ENCODE measurements around the gene MMP12.
"Not testable (repeated sequence)": the region's sequence is repeated elsewhere in the genome, so short reads cannot be mapped to it uniquely, and the experiment has no call there.

MMP12 gene

GRCh38 chr11:102874852-102875251, at the start of gene MMP12:
Gene MMP12, minus strand, starts transcription at chr11:102874982. Its CDS starts 45 bp downstream, at chr11:102874937.
- DNase-seq (ENCODE audit: low spot score), result no peak

DNA sequence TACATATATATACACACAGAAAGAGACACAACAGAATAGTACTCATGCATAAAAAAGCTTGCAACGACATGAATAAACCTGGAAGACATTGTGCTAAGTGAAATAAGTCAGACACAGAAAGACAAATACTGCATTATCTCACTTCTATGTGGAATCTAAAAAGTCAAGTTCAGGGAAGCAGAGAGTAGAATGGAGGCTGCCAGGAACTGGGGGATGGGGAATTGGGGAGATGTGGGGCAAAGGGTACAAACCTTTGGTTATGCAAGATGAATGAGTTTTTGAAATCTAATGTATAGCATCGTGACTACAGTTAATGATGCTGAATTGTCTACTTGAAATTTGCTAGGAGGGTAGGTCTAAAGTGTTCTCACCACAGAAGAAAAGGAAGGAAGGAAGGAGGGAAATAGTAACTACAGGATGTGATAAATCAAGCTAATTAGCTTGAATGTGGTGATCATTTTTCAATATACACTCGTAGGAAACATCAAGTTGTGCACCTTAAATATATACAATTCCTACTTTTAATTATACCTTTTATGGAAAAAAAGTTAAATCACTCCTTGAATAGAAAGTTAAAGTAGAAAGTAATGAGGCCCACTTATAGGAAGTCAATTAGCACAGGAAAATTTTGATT, 46.9 kb upstream of the MMP12 start:
- no peak for DNase-seq (ENCODE audit: low spot score)

GRCh38 chr11:102920118-102920684, 45.4 kb upstream of the MMP12 start:
- DNase-seq (ENCODE audit: low spot score), result no peak

GRCh38 chr11:102915044-102915375, 40.2 kb upstream of the MMP12 start:
- no peak for DNase-seq (ENCODE audit: low spot score)

- DNase-seq (ENCODE audit: low spot score), result peak; percentile 53
These were observed 39.7 kb upstream of the MMP12 start for GRCh38 chr11:102914238-102915043.

GRCh38 chr11:102912482-102912830, 37.7 kb upstream of the MMP12 start:
- DNase-seq (ENCODE audit: low spot score), result peak; percentile 22

GRCh38 chr11:102911758-102912481, 37.1 kb upstream of the MMP12 start:
- DNase-seq (ENCODE audit: low spot score), result no peak

DNA sequence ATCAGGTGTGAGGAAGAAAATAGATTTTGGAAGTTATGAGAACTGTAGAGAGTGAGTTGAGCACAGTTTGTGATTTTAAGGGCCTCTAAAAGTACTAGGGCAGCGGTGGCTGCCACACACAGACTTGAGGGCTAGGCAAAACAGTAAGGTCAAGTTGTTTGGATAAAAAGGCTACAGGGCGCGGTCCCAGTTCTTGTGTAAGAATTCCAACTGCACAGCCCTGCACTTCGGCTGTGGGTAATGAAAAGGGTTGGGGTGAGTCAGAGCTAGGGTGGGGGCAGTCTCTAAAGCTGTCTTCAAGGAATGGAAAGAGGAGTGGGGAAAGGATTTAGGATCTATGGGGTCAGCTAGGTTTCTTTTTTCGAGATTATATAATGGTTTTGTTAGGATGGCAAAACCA, 31.1 kb upstream of the MMP12 start:
- not testable (repeated sequence) for DNase-seq (ENCODE audit: low spot score)

- DNase-seq (ENCODE audit: low spot score), result not testable (repeated sequence)
These were observed 29.1 kb upstream of the MMP12 start for GRCh38 chr11:102903895-102904294.

DNA sequence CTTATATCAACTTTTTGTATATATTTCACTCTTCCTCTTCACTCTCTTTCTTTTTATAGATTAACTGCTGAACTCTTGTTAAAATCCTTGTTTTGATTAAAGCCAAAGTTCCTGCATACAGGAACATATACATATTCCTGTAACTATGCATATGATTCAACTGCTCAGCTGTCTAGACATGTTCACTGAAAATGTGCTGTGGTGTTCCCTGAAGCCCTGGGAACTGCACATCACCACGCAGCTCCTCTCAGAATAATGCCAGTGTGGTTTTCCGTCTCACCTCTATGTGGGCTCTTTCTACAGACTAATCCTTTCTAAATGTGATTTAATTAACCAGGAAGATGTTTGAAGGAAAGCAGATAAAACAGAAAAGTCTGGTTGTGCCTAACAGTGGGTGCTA, 25.6 kb upstream of the MMP12 start:
- no peak for DNase-seq (ENCODE audit: low spot score)

GRCh38 chr11:102891736-102892135, 17.0 kb upstream of the MMP12 start:
- no peak for DNase-seq (ENCODE audit: low spot score)

- DNase-seq (ENCODE audit: low spot score), result no peak
These were observed 12.2 kb upstream of the MMP12 start for GRCh38 chr11:102886999-102887398.

DNA sequence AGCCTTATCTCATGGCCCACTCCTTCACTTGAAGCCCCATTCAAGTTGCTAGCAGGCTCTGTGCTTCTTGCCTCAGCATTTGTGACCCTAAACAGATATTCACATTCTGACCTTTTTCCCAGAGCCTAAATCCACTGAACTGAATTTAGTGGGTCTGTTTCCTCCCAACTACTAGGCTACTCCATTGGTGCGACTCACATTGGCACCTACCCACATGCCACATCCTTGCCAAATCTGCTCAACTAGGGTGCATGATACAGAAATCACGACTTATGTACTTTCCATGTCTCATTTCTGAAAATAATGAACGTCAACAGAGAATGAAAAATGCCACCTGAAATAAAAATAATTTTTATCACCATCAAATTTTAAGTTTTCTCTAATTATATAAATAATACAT, 8.4 kb upstream of the MMP12 start:
- DNase-seq (ENCODE audit: low spot score), result peak; percentile 31

- peak; percentile 89 for DNase-seq (ENCODE audit: low spot score)
These were observed 7.7 kb upstream of the MMP12 start for GRCh38 chr11:102882389-102883024.

DNA sequence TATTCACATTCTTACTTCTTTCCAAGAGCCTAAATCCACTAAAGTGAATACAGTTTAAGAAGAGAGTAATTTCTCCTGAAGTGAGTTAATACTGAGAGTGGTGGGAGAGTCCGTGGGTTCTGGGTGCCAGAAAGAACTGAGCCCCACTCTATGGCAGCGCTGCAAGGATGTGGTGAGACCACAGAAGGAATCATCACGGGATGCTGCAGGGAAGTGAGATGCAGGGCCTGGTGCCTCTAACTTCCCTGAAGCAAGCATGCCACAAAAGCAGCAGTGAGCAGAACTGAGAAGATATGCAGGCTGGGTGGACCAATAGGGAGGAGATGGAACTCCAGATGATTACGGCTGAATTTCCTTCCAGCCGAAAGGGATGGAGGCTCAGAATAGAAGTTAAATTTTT, 5.0 kb upstream of the MMP12 start:
- DNase-seq (ENCODE audit: low spot score), result no peak

- DNase-seq (ENCODE audit: low spot score), result no peak
These were observed 3.8 kb upstream of the MMP12 start for GRCh38 chr11:102878595-102878994.

GRCh38 chr11:102869354-102869964, 5.3 kb downstream of the MMP12 start:
- DNase-seq (ENCODE audit: low spot score), result not testable (repeated sequence)

DNA sequence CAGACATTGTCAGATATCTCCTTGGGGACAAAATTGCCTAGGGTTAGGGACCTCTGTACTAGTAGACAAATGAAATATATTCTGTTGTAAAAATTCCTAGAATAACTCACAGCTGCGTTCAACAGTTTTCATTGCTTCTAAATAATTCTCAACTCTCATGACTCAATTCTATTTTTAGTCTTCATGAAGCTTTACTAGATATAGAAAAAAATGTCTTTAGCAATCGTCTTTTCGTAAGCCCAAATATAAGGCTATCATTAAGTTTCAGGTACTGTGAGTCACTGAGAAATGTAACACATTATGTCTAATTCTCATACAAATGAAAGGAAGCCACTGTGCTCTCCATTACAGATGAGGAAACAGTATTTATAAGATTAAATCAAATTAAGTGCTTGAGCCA, 6.4 kb downstream of the MMP12 start:
- no peak for DNase-seq (ENCODE audit: low spot score)

DNA sequence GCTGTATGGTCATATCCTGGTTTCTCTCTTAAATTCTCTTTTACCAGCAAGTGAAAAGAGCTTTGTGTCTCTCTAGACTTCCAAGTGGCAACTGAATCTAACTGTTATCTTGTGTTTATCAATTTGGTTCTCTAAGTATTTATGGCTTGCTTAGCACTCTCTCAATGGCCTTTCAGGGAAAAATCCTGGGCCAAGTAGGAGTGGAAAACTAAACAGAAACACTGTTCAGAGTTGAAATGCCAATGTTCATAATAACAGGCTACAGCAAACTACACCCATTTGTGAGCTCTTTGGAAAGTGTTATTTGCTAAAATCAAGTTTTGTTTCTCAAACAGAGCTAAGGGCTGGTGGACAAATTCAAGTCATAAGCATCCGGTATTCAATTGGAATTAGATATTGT, 10.1 kb downstream of the MMP12 start:
- no peak for DNase-seq (ENCODE audit: low spot score)

- no peak for DNase-seq (ENCODE audit: low spot score)
These were observed 20.8 kb downstream of the MMP12 start for GRCh38 chr11:102853956-102854355.

GRCh38 chr11:102853055-102853454, 21.7 kb downstream of the MMP12 start:
- no peak for DNase-seq (ENCODE audit: low spot score)

All from kidney tubule cell (primary cell).